Activated B cell treated with CpG ODN at 0.5 μM for 24 hours (primary cell): ENCODE measurements around the gene COPG1. TPM values are rescaled to one million over a fixed set of nuclear protein-coding genes. Genes with fewer than 3 reads are reported as not detected.

Experiments
- ATAC-seq: fragments of 200-7000 bp; cut with Tn5 transposase; one replicate; pipeline ENCODE4 v1.10.0; 2021; ENCODE audit warnings: low read depth, mild to moderate bottlenecking, moderate library complexity
- CTCF ChIA-PET: fragments of 350-600 bp; sonication (Branson Sonifier 250); formaldehyde crosslinking; loops from one replicate; lab custom pipeline; 2021; ENCODE audit warnings: antibody characterized with exemption; lab: Charles Lee
- POLR2A ChIA-PET: fragments of 350-600 bp; sonication (Branson Sonifier 250); formaldehyde crosslinking; loops from one replicate; lab custom pipeline; 2021; ENCODE audit warnings: antibody characterized with exemption; lab: Charles Lee
- DNase-seq: peaks from one replicate; pipeline ENCODE4 v3.0.0; 2022
- H3K27ac Mint-ChIP-seq: one replicate; pipeline ENCODE4 v1.8.0; 2020; ENCODE audit warnings: mixed read lengths
- H3K27me3 Mint-ChIP-seq: one replicate; pipeline ENCODE4 v1.8.0; 2021; ENCODE audit warnings: mixed read lengths
- H3K36me3 Mint-ChIP-seq: one replicate; pipeline ENCODE4 v1.8.0; 2021; ENCODE audit warnings: low read depth, mixed read lengths
- H3K4me1 Mint-ChIP-seq: one replicate; pipeline ENCODE4 v1.8.0; 2021; ENCODE audit warnings: mixed read lengths
- H3K4me3 Mint-ChIP-seq: one replicate; pipeline ENCODE4 v1.8.0; 2020; ENCODE audit warnings: mild to moderate bottlenecking, mixed read lengths
- H3K9me3 Mint-ChIP-seq: one replicate; pipeline ENCODE4 v1.8.0; 2020; ENCODE audit warnings: mixed read lengths
- intact Hi-C: fragments of 100-400 bp; cut with micrococcal nuclease; formaldehyde crosslinking; loops from one replicate; pipeline ENCODE4 v1.15.1; 2024
- total RNA-seq: library from RNA; stranded (reverse); gene quantifications from 2 replicates; pipeline ENCODE4 v1.2.3, GENCODE V29; 2022
- TF ChIP-seq, protein P1 (sequence below): fragments of 200-600 bp; IDR thresholded peaks from one replicate; pipeline ENCODE4 v1.8.0; 2022; ENCODE audit warnings: antibody characterized with exemption, mild to moderate bottlenecking

COPG1 gene
- total RNA-seq, 1 donor from 2014 or later = 101 TPM

DNA sequence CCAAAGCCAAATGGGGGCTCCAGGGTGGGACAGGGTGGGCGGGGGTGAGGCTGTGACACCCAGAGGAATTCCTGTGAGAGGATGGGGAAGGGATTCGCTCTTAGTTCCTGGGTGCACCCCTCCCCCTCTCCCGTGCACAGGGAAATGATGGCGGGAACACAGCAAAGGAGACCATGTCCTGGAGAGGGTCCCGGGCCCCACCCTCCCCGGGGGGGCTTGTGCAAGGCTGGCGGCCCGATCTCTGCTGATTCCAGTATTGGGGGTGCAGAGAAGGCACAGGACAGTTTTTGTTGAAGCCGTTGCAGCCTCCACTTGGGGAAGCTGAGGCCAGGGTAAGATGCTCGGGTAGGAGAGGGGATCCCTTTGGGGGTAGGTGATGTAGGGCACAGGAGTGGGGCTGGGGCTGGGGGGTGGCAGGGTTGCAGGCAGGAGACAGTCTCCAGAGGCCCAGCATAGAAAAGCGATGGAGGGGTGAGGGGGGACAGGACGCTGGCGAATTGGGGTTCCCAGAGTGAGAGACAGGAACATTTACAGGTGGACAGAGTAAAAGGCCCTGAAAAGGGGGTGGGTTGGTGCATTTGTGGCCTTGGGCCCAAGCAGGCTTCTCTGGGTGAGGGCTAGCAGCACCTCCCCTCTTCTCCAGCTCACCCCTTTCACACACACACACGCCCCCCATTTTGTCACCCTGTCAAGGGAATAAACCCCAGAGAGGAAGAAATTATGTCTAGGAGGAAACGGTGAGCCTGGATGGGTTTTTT lies 67.8 kb downstream of the COPG1 start:
- Mint-ChIP-seq H3K4me3 (peak overlapping the region; percentile 70), H3K27me3 (peaks cover 17% of the 10 kb centered on the region), H3K27ac (no peak overlapping the region), H3K4me1 (peaks cover 22% of the 10 kb centered on the region), H3K9me3 (no peaks in the 10 kb centered on the region), H3K36me3 (no peaks in the 10 kb centered on the region)
- CTCF ChIA-PET = interaction anchor here (0.9 to 2.9 kb wide), 17 partner anchors 8 to 347 kb away, joined by 3 to 38 read pairs (median 8); partner anchors contain the start of genes HMCES and RAB43
- POLR2A ChIA-PET = interaction anchor here (0.6 to 5.1 kb wide), 22 partner anchors 8 to 438 kb away, joined by 3 to 172 read pairs (median 9); partner anchors contain the start of genes ACAD9, CNBP, COPG1 and HMCES
- intact Hi-C loops = loop anchor here (2.0 to 5.0 kb wide), 2 partner anchors 265 to 346 kb away; no protein-coding TSS in a partner anchor
- no peak for DNase-seq
- TF ChIP-seq, protein P1, sequence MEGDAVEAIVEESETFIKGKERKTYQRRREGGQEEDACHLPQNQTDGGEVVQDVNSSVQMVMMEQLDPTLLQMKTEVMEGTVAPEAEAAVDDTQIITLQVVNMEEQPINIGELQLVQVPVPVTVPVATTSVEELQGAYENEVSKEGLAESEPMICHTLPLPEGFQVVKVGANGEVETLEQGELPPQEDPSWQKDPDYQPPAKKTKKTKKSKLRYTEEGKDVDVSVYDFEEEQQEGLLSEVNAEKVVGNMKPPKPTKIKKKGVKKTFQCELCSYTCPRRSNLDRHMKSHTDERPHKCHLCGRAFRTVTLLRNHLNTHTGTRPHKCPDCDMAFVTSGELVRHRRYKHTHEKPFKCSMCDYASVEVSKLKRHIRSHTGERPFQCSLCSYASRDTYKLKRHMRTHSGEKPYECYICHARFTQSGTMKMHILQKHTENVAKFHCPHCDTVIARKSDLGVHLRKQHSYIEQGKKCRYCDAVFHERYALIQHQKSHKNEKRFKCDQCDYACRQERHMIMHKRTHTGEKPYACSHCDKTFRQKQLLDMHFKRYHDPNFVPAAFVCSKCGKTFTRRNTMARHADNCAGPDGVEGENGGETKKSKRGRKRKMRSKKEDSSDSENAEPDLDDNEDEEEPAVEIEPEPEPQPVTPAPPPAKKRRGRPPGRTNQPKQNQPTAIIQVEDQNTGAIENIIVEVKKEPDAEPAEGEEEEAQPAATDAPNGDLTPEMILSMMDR = no peak
- ATAC-seq = no peak

DNA sequence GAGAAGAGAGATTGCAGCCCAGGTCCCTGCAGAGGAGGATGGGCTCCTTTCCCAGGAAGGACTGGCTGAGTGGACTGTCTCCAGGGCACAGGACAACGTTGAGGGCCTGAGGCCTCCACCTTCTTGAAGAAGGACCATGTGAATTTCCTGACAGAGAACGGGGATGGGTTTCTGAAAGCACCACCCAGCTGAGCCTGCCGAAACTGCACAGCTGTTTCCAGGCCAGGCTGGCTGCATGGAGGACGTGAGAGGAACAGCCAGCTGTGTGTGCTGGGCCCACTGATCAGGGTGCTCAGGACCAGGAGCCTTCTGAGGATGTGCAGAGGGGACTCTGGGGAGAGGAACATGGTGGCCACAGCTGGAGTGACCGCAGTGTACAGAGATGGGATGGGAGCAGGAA lies 68.4 kb downstream of the COPG1 start:
- no peaks in the 10 kb centered on the region for H3K36me3 Mint-ChIP-seq
- H3K9me3 Mint-ChIP-seq = no peaks in the 10 kb centered on the region
- no peak overlapping the region for H3K4me3 Mint-ChIP-seq
- DNase-seq (no peak), ATAC-seq (no peak)
- CTCF ChIA-PET = interaction anchor here (0.7 to 2.9 kb wide), 4 partner anchors 10 to 264 kb away, joined by 3 to 14 read pairs (median 4); no protein-coding TSS in a partner anchor
- peaks cover 20% of the 10 kb centered on the region for H3K4me1 Mint-ChIP-seq
- H3K27ac Mint-ChIP-seq = peak overlapping the region; percentile 9
- POLR2A ChIA-PET = interaction anchor here (1.2 kb wide), 1 partner anchor 8 kb away, joined by 4 read pairs; no protein-coding TSS in a partner anchor
- TF ChIP-seq, protein P1 = no peak
- H3K27me3 Mint-ChIP-seq = peaks cover 17% of the 10 kb centered on the region
- intact Hi-C loops = loop anchor here (2.0 to 5.0 kb wide), 2 partner anchors 266 to 347 kb away; no protein-coding TSS in a partner anchor

GRCh38 chr3:129318921-129319320 lies 69.5 kb downstream of the COPG1 start:
- no peaks in the 10 kb centered on the region for H3K9me3 Mint-ChIP-seq
- H3K4me3 Mint-ChIP-seq = no peak overlapping the region
- CTCF ChIA-PET = interaction anchor here (1.6 kb wide), 1 partner anchor 67 kb away, joined by 5 read pairs; no protein-coding TSS in a partner anchor
- no peak overlapping the region for H3K27ac Mint-ChIP-seq
- intact Hi-C loops = loop anchor here (5.0 kb wide), 1 partner anchor 267 kb away; no protein-coding TSS in a partner anchor
- no peaks in the 10 kb centered on the region for H3K36me3 Mint-ChIP-seq
- TF ChIP-seq, protein P1 = no peak
- ATAC-seq (no peak), DNase-seq (no peak)
- peaks cover 15% of the 10 kb centered on the region for H3K4me1 Mint-ChIP-seq
- H3K27me3 Mint-ChIP-seq = peaks cover 17% of the 10 kb centered on the region
- POLR2A ChIA-PET = no interaction called here

DNA sequence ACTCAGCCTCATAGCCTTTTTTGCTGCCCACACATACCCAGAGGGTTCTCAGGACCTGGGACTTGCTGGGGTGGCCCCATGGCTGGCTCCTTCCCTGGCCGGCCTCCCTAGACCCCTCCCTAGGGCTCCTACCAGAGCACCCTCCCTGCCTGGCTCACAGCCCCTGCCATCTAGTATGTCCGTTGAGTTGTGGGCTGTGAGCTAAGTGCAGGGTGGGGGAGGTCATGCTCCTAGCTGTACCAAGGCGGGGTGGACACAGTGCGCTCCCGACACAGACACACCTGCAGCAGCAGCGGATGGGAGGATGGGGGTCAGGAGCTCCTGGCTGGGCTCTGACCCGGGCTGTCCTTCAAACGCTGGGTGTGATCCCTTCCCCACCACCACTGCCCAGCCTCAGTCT lies 70.9 kb downstream of the COPG1 start:
- H3K4me1 Mint-ChIP-seq = peaks cover 8% of the 10 kb centered on the region
- peaks cover 17% of the 10 kb centered on the region for H3K27me3 Mint-ChIP-seq
- no peak for DNase-seq
- ATAC-seq = no peak
- H3K27ac Mint-ChIP-seq = no peak overlapping the region
- intact Hi-C loops = no loop called here
- ChIA-PET CTCF (no interaction called here), POLR2A (no interaction called here)
- H3K4me3 Mint-ChIP-seq = no peak overlapping the region
- no peaks in the 10 kb centered on the region for H3K9me3 Mint-ChIP-seq
- TF ChIP-seq, protein P1 = no peak
- no peaks in the 10 kb centered on the region for H3K36me3 Mint-ChIP-seq
